ENCODE results near the gene SCARF2. TPM values are rescaled to one million over a fixed set of nuclear protein-coding genes. Genes with fewer than 3 reads are reported as not detected.
A peak's percentile ranks its signal among the peaks of the same experiment; 100 is the strongest.
"Not testable (repeated sequence)": the region's sequence is repeated elsewhere in the genome, so short reads cannot be mapped to it uniquely, and the experiment has no call there.

The SCARF2 gene
- polyA plus RNA-seq, 1 donor from 2014 or later = 0.16 TPM

DNA sequence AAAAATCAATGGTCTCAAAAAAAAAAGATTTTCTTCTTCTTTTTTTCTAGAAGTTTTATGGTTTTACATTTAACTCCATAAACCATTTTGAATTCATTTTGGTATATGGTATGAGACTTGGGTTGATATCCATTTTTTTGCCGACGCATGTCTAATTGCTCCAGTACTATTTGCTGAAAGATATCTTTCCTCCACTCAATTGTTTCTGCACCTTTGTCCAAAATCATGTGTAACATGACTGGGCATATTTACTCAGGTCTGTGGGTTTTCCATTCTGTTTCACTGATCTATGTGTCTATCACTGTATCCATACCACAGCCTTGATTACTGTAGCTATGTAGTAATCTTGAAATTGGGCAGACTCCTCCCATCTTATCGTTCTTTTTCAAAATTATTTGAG is 15.6 kb upstream of the SCARF2 start:
- H3K9me3 Mint-ChIP-seq = no peaks in the 10 kb centered on the region
- H3K27me3 Mint-ChIP-seq = no peaks in the 10 kb centered on the region
- H3K4me3 Mint-ChIP-seq = no peak overlapping the region
- peaks cover 5 to 7% (median 7%) of the 10 kb centered on the region in 3 donors for H3K4me1 Mint-ChIP-seq
- no peak overlapping the region for H3K27ac Mint-ChIP-seq
- peaks cover 7% of the 10 kb centered on the region for H3K36me3 Mint-ChIP-seq

DNA sequence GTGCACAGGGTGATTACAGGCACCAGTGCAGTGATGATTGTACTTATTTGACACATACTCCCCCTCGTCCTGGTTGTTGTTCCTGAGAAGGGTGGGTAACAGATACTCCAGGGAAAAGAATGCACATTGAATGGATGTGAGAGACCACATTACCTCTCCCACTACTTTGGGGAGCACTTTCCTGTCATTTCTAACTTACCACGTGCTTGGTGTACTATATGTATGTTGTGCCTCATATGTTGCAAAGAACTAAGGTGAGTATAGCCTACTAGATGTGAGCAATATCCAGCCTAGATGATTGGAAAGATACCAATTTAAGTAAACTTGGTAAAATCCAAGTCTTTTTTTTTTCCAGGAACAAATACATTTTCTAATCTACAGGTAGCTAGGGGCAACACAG is 14.3 kb upstream of the SCARF2 start:
- H3K36me3 Mint-ChIP-seq = peaks cover 7% of the 10 kb centered on the region
- H3K4me1 Mint-ChIP-seq = peaks cover 5 to 7% (median 7%) of the 10 kb centered on the region in 3 donors
- no peak overlapping the region for H3K27ac Mint-ChIP-seq
- no peaks in the 10 kb centered on the region for H3K27me3 Mint-ChIP-seq
- H3K9me3 Mint-ChIP-seq = no peaks in the 10 kb centered on the region
- H3K4me3 Mint-ChIP-seq = no peak overlapping the region

DNA sequence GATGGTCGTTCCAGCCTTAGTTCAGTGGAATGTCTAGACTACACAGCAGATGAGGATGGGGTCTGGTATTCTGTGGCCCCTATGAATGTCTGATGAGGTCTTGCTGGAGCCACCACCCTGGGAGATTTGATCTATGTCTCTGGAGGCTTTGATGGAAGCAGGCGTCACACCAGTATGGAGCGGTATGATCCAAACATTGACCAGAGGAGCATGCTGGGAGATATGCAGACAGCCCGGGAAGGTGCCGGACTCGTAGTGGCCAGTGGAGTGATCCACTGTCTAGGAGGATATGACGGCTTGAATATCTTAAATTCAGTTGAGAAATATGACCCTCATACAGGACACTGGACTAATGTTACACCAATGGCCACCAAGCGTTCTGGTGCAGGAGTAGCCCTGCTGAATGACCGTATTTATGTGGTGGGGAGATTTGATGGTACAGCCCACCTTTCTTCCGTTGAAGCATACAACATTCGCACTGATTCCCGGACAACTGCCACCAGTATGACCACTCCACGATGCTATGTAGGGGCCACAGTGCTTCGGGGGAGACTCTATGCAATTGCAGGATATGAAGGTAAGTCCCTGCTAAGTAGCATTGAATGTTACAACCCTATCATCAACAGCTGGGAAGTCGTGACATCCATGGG is 13.6 kb upstream of the SCARF2 start:
- not testable (repeated sequence) for H3K36me3 Mint-ChIP-seq, H3K9me3 Mint-ChIP-seq, H3K27me3 Mint-ChIP-seq, H3K4me3 Mint-ChIP-seq, H3K4me1 Mint-ChIP-seq
- peak overlapping the region in 1 of 3 donors; percentile 53 for H3K27ac Mint-ChIP-seq

DNA sequence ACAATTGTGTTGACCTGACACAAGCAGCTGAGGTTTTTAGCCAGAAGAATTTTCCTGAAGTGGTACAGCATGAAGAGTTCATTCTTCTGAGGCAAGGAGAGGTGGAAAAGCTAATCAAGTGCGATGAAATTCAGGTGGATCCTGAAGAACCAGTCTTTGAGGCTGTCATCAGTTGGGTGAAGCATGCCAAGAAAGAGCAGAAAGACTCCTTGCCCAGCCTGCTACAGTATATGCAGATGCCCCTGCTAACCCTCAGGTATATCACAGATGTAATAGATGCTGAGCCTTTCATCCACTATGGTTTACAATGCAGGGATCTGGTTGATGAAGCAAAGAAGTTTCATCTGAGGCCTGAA is 12.9 kb upstream of the SCARF2 start:
- Mint-ChIP-seq H3K4me3 (no peak overlapping the region), H3K36me3 (peaks cover 4% of the 10 kb centered on the region), H3K27ac (no peak overlapping the region), H3K9me3 (no peaks in the 10 kb centered on the region), H3K4me1 (no peaks in the 10 kb centered on the region), H3K27me3 (no peaks in the 10 kb centered on the region)

DNA sequence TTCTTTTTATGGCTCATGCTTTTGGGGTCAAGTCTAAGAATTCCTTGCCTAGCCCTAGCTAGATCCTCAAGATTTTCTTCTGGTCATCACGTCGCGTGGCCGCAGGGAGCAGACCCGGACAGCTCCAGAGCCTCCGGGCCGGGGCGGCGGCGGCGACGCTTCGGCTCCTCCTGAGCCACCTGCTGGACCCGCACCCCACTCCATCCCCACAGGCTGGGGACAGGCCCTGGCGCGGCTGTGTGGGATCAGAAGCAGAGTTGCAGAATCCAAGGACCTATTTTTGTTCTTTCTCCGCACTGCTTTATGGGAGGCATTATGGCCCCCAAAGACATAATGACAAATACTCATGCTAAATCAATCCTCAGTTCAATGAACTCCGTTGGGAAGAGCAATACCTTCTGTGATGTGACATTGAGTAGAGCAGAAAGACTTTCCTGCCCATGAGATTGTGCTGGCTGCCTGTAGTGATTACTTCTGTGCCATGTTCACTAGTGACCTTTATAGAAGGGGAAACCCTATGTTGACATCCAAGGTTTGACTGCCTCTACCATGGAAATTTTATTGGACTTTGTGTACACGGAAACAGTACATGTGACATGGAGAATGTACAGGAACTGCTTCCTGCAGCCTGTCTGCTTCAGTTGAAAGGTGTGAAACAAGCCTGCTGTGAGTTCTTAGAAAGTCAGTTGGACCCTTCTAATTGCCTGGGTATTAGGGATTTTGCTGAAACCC is 12.4 kb upstream of the SCARF2 start:
- Mint-ChIP-seq H3K27me3 (no peaks in the 10 kb centered on the region), H3K27ac (no peak overlapping the region), H3K36me3 (peaks cover 4% of the 10 kb centered on the region), H3K9me3 (no peaks in the 10 kb centered on the region), H3K4me3 (no peak overlapping the region), H3K4me1 (no peaks in the 10 kb centered on the region)

DNA sequence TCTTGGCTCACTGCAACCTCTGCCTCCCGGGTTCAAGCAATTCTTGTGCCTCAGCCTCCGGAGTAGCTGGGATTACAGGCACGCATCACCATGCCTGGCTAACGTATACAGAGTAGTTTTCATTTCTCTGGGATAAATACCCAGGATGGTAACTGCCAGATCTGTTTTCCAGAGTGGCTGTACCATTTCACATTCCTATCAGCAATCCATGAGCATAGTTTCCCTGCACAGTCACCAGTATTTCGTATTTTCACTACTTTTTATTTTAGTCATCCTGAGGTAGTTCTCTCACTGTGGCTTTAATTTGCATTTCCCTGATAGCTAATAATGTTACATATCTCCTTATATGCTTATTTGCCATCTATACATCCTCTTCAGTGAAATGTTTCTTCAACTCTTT is 11.0 kb upstream of the SCARF2 start:
- H3K27ac Mint-ChIP-seq = no peak overlapping the region
- H3K4me1 Mint-ChIP-seq = no peaks in the 10 kb centered on the region
- no peak overlapping the region for H3K4me3 Mint-ChIP-seq
- H3K9me3 Mint-ChIP-seq = no peaks in the 10 kb centered on the region
- H3K36me3 Mint-ChIP-seq = peaks cover 4% of the 10 kb centered on the region
- H3K27me3 Mint-ChIP-seq = no peaks in the 10 kb centered on the region

DNA sequence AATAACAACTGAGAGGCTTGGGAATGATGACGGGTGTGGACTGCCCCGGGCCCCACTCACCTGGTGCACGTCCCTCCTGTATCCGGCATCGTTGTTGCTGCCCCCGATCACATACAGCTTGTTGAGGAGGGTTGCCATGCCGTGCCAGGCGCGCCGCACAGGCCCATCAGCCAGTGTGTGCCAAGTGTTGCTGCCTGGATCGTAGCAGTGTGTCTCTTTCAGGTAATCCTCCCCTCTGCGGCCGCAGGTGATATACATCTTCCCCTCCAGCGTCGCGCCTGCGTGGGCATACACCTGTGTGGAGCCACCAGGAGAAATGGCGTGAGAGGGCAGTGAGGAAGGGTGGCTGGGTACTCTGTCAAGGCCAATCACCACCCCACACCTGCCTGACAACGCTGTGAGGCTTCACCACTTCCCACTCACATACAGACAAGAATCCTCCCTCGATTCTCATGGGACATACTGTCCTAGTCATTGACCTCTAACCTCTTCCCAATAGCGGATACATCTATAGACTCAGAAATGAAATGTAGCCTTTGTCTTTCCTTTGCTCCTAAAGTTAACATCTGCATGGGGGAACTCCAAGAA is 8.9 kb upstream of the SCARF2 start:
- Mint-ChIP-seq H3K36me3 (peaks cover 6% of the 10 kb centered on the region), H3K4me1 (no peaks in the 10 kb centered on the region), H3K4me3 (no peak overlapping the region), H3K9me3 (no peaks in the 10 kb centered on the region), H3K27ac (no peak overlapping the region), H3K27me3 (no peaks in the 10 kb centered on the region)

DNA sequence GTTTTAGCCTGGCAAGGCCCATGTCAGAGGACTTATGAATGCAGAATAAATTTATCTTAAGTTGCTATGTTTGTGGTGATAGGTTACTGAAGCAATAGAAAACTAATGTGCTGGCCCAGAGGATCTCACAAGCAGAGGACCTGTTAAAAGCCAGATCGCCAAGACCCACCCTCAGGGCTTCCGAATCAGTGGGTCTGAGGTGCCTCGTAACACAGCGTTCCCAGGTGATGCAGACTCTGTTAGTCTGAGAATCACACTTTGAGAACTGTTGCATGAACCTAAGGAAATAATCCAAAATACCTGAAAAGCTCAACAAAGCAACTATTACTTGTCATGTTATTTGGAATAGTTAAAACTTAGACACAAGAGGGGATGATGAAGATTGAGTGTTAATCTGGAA is 6.7 kb upstream of the SCARF2 start:
- no peaks in the 10 kb centered on the region for H3K9me3 Mint-ChIP-seq
- no peak overlapping the region for H3K27ac Mint-ChIP-seq
- no peaks in the 10 kb centered on the region for H3K27me3 Mint-ChIP-seq

DNA sequence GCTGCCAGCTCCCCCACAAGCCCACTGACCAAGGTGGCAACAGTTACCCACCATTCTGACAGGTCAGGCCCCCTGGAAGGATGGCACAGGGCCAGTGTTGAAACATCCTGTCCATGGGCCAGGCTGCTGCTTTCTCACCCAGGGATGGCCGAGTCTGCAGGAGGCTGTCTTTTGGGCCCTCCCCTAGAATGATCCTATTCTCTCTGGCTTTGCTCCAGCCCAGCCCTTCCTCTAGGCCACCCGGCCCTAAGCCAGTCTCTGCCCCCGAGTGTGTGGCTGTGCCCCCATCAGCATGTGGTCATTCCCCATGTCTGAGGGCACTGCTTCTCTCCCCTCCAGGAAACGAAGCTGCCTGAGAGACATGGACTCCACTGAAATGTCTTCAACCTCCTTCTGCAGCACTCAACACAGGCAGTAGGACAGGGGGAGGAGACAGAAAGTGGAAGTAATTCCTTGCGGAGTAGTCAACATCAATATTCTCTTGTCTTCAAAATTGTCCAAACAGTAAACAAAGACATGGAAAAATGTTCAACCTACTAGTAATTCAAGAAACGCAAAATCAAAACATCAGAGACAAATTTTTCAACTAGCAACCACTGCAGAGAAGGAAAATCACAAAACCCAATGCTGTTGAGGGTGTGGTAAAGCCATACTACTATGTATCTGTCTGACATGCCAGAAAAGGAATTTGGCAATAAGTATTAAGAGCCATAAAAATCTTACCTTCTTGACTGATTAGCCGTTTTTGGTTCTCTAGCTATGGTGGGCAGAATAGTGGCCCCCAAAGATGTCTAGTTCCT is 5.1 kb upstream of the SCARF2 start:
- Mint-ChIP-seq H3K9me3 (no peaks in the 10 kb centered on the region), H3K27me3 (peaks cover 9% of the 10 kb centered on the region), H3K4me3 (no peak overlapping the region), H3K36me3 (peaks cover 4% of the 10 kb centered on the region), H3K4me1 (no peaks in the 10 kb centered on the region), H3K27ac (no peak overlapping the region)

More for the DNA sequence above, 6.7 kb upstream of the SCARF2 start:
- peaks cover 4% of the 10 kb centered on the region for H3K36me3 Mint-ChIP-seq
- H3K4me3 Mint-ChIP-seq = peak overlapping the region in 1 of 4 donors; percentile 63
- H3K4me1 Mint-ChIP-seq = no peaks in the 10 kb centered on the region

DNA sequence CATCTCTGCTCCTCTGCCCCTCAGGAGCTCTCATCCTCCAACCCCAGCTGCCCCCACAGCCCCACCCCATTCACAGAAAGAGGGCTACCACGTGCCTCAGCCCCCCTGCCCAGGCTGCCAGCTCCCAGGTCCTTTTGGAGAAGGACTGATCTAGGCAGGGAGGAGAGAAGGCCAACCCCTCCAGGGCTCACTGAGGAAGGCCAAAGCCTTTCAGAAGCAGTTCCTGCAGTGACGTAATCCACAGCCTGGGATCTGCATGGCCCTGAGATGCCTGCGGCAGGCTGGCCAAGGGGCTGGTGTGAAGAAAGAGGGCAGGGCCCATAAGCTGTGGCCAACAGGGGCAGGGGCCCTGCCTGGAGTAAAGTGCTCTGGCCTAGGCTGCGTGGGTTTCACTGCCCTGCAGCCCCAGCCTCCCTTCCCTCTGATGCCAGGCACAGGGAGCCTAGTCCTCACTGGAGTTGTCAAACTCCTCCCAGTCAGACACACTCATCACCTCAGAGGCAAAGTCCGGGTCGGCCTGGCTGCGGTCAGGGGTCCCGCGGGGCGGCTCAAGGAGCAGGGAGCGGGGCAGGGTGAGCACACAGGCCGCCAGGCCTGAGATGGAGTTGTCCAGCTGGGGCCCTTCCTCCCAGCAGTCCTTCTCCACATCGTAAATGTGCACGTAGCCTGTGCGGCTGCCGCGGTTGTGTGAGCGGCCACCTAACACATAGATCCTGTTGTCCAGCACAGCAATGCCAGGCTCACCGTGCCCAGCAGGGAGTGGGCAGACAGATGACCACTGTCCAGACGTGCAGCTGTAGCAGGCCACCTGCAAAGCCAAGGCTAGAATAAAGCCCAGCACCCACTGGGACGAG is 4.2 kb upstream of the SCARF2 start:
- H3K4me3 Mint-ChIP-seq = no peak overlapping the region
- peaks cover 15% of the 10 kb centered on the region for H3K27me3 Mint-ChIP-seq
- peaks cover 0 to 2% (median 0%) of the 10 kb centered on the region in 3 donors for H3K4me1 Mint-ChIP-seq
- no peak overlapping the region for H3K27ac Mint-ChIP-seq
- H3K36me3 Mint-ChIP-seq = peaks cover 4% of the 10 kb centered on the region
- no peaks in the 10 kb centered on the region for H3K9me3 Mint-ChIP-seq

DNA sequence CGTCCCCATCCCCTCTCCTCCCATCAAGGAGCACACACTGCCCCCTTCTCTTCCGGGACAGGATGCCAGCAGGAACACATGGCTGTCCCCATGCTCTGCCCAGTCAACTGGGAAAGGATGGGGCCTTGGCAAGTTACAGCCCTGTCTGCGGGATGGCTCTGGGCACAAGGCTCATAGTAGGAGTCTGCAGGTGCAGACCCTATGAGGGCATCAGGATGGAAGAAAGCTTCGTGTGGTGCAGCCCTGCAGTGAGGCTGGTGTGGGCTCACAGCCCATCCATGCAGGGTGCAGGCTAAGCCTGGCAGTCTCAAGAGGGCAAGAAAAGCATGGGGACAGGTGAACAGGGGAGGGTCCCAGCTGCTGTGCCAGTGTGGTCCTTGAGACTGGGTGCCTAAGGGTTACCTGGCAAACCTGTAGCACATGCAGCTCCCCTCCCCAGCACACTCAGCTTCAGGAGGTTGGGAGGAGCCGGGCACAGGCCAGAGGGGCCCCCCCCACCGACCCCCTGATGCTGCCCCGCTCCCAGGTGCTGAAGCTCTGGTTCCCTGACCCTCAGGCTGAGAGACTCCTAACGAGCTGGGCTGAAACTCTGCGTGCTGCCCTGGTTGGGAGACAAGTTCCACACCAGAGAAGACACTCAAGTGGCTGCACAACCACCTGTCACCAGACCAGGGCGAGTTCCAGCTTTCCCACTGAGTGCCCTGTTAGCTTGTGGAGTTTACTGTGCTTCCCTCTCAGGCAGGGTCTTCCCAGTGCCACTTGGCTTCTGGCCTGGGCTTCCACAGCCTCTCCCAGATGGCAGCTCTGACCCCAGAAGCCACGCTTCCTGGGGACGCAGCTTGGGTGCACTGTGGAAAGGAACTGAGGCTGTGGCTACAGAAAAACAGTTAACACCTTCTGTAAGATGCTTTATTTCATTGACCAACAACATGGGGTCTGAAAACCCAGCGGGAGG is 3.3 kb upstream of the SCARF2 start:
- peaks cover 0 to 2% (median under 1%) of the 10 kb centered on the region in 3 donors for H3K4me1 Mint-ChIP-seq
- no peak overlapping the region for H3K4me3 Mint-ChIP-seq
- no peaks in the 10 kb centered on the region for H3K9me3 Mint-ChIP-seq
- peak overlapping the region in 1 of 3 donors; percentile 33 for H3K27ac Mint-ChIP-seq
- peaks cover 19% of the 10 kb centered on the region for H3K27me3 Mint-ChIP-seq
- peaks cover 4% of the 10 kb centered on the region for H3K36me3 Mint-ChIP-seq

DNA sequence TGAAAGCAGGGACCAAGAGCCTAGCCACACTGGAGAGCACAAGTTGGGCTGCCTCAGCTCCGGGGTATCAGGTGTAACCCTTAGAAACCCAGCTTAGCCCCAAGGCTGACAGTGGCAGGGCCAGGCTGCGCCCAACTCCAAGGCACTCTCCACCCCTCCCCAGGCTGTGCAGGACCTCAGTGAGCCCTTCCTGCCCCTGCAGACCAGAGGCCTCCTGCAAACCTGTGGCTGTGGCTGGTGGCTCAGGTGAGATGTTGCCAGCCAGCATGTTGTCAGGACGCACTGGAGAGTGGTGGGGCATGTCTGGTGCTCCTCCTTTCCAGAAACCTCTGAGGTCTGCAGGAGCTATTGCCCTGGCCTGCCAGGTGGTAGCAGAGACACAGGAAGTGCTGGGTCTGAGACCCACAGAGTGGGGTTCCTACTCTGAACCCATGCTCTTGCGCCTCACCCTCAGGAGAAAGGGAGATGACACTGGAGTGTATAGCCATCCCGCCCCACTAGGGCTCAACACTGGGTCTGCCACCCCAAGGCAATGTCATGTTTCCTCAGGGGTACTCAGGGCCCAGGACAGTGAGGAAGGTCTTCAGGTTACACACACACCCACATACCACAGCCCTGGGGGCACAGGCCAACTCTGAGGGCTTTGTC is 2.4 kb upstream of the SCARF2 start:
- Mint-ChIP-seq H3K27me3 (peaks cover 27% of the 10 kb centered on the region), H3K4me3 (no peak overlapping the region), H3K9me3 (no peaks in the 10 kb centered on the region), H3K27ac (peak overlapping the region in 1 of 3 donors; percentile 33), H3K36me3 (peaks cover 4% of the 10 kb centered on the region), H3K4me1 (peaks cover 0 to 6% (median 5%) of the 10 kb centered on the region in 3 donors)

DNA sequence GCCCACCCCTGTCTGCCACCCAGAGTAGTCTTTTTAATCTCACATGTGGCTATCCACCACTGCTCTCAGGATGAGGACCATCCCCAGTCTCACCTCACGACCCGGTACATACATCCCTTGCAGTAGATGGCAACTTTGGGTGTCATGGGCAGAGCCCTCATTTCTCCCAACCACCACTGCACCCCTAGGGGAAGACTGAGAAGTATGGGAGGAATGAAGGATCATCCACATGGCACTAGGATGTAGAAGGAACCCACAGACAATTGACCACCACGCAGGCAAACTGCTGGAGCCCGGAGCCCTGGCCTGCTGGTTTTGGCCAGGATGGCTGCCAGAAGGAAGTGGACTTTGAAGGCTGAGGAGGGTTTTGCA is 1.9 kb upstream of the SCARF2 start:
- Mint-ChIP-seq H3K27me3 (peaks cover 31% of the 10 kb centered on the region), H3K4me1 (peaks cover 0 to 9% (median 5%) of the 10 kb centered on the region in 3 donors), H3K9me3 (no peaks in the 10 kb centered on the region), H3K4me3 (no peak overlapping the region), H3K36me3 (peaks cover 4% of the 10 kb centered on the region), H3K27ac (no peak overlapping the region)
